Stomach (tissue), 4 donors: ENCODE data around the gene APCDD1L.

Experiments used
- EP300 ChIP-seq: sonication (generic); formaldehyde crosslinking; IDR thresholded peaks from one replicate; pipeline ENCODE4 v1.6.1; 2017; ENCODE audit warnings: antibody characterized with exemption
- POLR2A ChIP-seq, 4 donors: fragments of 450-650 bp; IDR thresholded peaks; one replicate each; pipeline ENCODE4 v1.6.1; 2016; ENCODE audit warnings: antibody characterized with exemption in 4 of 4, control low read depth in 2 of 4, mild to moderate bottlenecking in 1 of 4, moderate library complexity in 1 of 4
- POLR2AphosphoS5 ChIP-seq, 3 donors: sonication (generic); formaldehyde crosslinking; IDR thresholded peaks; one replicate each; pipeline ENCODE4 v1.6.1; 2016; ENCODE audit warnings: antibody characterized with exemption in 3 of 3
- TF ChIP-seq, protein P1 (sequence below), 7 experiments: fragments of 450-650 bp in 4 of 7; fragments of 200-600 bp in 3 of 7; sonication (generic) in 3 of 7; IDR thresholded peaks; one replicate each; pipeline ENCODE4 v1.5.1; 2016 to 2019; ENCODE audit warnings: antibody characterized with exemption in 7 of 7, control low read depth in 2 of 7, mild to moderate bottlenecking in 1 of 7

DNA sequence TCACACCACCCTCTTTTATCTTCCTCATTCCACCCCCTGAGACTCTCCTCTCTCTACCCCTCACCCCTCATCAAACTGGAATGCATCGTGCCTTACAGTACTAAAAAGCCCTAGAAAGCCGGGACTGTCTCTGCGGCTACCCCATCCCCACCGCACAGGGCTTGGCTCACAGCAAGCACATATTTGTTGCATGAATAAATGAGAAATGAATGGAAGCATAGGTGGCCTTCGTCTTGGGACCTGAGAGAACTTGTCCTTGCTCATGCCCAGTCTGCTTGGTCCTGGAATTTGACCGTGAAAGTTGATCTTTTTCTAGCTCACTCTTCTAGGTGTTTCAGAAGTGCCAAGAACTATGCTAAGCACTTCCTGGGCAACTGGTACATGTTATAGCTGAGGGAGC is 53.3 kb downstream of the APCDD1L start:
- TF ChIP-seq, protein P1, sequence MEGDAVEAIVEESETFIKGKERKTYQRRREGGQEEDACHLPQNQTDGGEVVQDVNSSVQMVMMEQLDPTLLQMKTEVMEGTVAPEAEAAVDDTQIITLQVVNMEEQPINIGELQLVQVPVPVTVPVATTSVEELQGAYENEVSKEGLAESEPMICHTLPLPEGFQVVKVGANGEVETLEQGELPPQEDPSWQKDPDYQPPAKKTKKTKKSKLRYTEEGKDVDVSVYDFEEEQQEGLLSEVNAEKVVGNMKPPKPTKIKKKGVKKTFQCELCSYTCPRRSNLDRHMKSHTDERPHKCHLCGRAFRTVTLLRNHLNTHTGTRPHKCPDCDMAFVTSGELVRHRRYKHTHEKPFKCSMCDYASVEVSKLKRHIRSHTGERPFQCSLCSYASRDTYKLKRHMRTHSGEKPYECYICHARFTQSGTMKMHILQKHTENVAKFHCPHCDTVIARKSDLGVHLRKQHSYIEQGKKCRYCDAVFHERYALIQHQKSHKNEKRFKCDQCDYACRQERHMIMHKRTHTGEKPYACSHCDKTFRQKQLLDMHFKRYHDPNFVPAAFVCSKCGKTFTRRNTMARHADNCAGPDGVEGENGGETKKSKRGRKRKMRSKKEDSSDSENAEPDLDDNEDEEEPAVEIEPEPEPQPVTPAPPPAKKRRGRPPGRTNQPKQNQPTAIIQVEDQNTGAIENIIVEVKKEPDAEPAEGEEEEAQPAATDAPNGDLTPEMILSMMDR (IDR thresholded peaks at IDR 0.05): no peak
- TF ChIP-seq POLR2AphosphoS5 (IDR thresholded peaks at IDR 0.05) (no peak), POLR2A (IDR thresholded peaks at IDR 0.05) (no peak), EP300 (no peak)
